Cerebellar nuclear complex (tissue), 1 donor: Measurements from ENCODE around the gene ANXA4.
"Not testable (repeated sequence)": the region's sequence is repeated elsewhere in the genome, so short reads cannot be mapped to it uniquely, and the experiment has no call there.

Experiments
- DNase-seq, 2 experiments: peaks; one replicate each; lab custom pipeline; 2025; lab: John Stamatoyannopoulos, UW

ANXA4 gene

DNA sequence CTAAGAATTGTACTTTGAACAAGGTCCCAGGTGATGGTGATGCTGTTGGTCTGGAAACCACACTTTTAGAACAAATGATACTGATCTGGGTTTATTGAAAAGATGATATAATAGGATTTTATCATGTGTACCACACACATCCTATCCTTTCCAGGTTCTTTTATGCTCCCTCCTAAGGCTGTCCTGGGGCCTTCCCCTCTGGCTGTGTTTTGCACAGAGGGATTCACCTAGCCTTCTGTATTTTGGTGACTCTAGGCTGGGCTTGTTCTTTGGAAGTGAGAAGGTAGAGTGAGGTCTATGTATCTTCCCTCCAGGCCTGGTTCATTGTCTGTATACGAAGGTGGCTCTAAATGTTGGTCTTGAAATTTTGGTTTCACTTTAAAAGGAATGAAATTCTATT, 12.7 kb downstream of the ANXA4 start:
- DNase-seq, result no peak

DNA sequence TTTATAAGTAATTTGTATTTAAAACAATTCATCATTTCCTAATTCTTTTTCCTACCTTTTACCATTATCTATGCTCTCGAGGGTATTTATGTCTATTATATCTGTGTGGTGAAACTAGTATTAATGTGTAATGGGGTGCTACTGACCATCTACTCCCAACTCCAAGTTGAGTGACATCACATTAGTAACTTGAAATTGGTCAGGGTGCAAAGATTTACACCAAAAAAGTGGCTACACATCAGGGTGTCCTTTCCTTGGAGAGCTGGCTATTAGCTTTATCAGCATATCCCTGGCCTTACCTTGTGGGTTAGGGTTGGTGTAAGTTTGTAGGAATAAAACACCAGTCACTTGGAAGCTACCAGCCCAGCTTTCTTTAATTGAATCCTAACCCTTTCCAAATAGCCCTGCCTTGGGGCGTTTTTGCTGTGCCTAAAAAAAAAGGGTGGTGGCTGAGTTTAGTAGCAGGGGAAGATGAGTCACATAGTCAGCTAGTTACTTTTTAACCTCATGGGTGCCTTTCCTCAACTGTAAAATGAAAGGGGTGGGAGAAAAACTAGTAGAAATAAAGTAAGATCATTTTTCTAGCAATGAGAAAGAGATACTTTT, 14.0 kb downstream of the ANXA4 start:
- no peak for DNase-seq

- no peak for DNase-seq
Observed at GRCh38 chr2:69762025-69762424, 20.1 kb downstream of the ANXA4 start.

DNA sequence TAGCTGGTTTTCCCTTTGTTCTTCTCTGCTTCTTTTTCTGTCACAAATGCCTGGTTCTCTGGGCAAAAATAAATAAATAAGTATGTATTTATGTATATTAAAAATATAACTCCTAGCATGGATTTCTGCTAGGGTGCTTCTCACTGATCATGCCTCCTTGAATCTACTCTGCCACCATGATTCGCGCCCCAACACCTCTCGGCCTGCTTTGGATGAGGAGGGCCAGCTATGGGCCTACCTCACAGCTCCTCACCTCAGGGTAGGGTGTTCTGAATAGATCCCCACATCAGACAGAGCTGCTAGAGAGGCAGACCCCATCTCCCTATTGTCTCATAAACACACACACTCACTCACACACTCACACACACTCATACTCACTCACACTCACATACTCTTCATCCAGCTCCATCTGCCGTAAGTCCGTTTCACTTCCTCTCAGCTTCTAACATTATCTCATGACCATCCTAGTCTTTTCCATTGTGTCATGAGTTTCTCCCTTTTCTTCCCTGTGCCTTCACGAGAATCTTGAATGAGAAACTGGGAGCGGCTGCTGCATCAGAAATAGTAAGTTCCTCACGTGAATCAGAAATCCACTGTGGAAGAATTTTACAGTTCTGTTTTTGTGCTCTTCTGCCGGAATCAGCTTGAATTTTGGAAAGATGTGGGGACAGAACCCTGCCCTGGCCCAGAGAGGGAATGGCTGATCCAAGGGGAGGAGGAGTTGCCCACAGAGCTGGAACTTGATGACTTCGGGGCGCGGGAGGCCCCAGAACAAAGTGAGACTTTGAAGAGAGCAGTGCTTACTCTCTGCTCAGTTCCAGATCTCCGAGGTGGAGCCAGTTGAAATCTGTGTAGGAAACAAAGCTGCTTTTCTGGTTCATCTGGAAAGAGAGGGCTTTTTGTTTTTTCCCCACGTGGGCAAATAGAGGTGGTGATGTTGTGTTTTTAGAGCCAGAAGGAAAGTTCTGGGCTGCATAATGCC, 20.9 kb downstream of the ANXA4 start:
- no peak for DNase-seq

GRCh38 chr2:69763831-69764230, 21.9 kb downstream of the ANXA4 start:
- DNase-seq, result not testable (repeated sequence)

GRCh38 chr2:69764286-69765095, 22.6 kb downstream of the ANXA4 start:
- no peak for DNase-seq

GRCh38 chr2:69765096-69765380, 23.1 kb downstream of the ANXA4 start:
- no peak for DNase-seq

- no peak for DNase-seq
Observed at GRCh38 chr2:69766014-69766413, 24.1 kb downstream of the ANXA4 start.

DNA sequence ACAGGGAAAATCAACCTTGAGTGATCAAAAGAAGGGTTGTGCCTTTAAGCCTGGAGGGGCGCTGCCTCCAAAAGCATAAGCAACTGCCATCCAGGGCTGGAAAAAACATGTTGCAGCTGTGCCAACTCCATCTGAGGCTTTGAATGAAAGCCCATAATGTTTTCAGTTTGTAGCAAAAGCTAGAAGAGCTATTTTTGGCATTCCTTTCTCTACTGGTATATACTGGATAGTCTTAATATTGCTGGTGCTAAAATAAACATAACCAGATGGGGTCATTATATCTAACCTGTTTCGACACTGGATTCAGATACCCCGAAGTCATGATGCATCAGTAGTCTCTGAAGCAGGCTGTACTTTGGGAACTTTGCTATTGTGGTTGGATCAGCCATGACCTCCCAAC, 25.1 kb downstream of the ANXA4 start:
- DNase-seq, result no peak

DNA sequence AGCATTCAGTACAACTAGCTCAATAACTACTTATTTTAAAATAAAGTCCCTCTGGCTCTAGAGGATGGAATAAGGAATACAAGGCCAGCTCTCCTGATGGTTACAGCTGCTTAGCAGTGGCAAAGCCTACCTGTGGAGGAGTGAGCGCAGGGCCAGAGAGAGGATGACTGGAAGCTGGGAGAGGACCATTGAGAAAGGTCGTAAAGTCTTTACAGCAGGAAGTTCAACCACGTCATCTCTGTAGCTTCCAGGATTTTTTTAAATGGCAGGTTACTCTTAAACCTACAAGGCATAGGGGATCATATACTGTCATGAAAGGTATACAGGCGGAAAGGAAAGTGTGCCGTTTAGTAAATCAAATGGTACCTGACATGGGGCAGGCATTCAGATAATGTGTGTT, 26.3 kb downstream of the ANXA4 start:
- no peak for DNase-seq

DNA sequence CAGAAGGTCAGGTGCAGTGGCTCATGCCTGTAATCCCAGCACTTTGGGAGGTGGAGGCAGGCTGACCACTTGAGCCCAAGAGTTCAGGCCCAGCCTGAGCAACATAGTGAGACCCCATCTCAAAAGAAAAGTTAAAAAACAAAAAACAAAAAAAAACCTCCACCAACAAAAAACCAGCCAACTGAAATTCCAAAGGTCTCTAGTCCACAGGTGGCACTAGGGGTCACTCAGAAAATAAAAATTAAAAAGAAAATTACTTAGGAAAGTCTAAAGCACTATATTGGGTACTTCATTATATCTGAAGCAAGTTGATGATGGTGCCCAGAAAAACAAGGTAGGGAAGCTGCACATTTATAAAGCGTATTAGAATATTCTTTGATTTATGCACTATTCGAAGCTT, 26.9 kb downstream of the ANXA4 start:
- no peak for DNase-seq

- DNase-seq, result no peak
Observed at GRCh38 chr2:69769272-69769671, 27.3 kb downstream of the ANXA4 start.

GRCh38 chr2:69770193-69770702, 28.3 kb downstream of the ANXA4 start:
- DNase-seq, result no peak

DNA sequence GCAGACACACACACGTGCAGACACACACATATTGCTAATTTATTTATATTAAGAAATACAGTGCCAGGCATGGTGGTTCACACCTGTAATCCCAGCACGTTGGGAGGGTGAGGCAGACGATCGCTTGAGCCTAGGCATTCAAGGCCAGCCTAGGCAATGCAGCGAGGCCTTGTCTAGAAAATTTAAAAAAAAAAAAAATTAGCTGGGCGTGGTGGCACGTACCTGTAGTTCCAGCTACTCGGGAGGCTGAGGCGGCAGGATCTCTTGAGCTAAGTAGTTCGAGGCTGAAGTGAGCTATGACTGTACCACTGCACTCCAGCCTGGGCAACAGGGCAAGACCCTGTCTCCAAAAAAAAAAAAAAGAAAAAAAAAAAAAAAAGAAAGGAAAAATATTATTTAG, 28.8 kb downstream of the ANXA4 start:
- no peak for DNase-seq

DNA sequence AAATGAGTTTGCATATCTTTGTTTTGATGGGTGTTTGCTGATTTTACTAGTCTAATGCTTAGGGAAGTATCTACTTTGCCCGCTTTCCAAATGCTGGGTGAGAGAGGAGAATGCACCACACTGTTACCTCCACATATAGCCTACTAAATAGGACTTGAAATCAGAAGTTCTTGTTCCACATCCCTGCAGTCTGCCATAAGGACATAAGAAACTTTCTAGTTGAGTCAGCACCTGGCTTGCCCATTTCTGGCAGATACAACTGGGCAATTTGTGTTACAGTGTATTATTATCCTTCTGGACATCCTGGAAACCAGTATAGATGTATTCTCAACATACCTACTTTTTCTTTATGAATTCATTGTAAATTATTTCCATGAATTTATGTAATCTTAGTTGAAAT, 29.5 kb downstream of the ANXA4 start:
- DNase-seq, result no peak

DNA sequence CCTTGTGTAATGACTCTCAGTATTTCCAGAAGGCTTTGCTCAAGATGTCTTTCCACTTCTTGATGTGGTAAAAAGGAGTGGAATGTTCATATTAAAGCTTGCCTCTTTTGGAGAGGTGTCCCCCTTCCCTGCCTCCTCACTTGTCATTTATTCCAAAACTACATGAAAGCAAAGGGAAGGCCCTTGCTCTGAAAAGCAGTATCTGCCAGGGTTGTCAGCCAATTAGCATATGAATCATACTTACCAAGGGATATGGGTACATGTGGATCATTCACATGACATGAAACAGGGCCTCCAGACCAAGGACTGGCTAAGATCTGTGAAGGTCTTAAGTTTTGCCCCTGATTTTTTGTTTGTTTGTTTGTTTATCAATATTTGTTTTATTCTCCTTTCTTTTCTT, 31.3 kb downstream of the ANXA4 start:
- DNase-seq, result no peak

GRCh38 chr2:69774258-69774983, 32.5 kb downstream of the ANXA4 start:
- not testable (repeated sequence) for DNase-seq

- DNase-seq, result no peak
Observed at GRCh38 chr2:69774984-69775982, 33.3 kb downstream of the ANXA4 start.

GRCh38 chr2:69776886-69777785, 35.2 kb downstream of the ANXA4 start:
- DNase-seq, result no peak

GRCh38 chr2:69777786-69778105, 35.8 kb downstream of the ANXA4 start:
- DNase-seq, result no peak
